Measurements from ENCODE around the gene HOXD11. TPM values are rescaled to one million over a fixed set of nuclear protein-coding genes. Genes with fewer than 3 reads are reported as not detected.

The HOXD11 gene
- total RNA-seq, 2 experiments from 2014 or later, result not detected

DNA sequence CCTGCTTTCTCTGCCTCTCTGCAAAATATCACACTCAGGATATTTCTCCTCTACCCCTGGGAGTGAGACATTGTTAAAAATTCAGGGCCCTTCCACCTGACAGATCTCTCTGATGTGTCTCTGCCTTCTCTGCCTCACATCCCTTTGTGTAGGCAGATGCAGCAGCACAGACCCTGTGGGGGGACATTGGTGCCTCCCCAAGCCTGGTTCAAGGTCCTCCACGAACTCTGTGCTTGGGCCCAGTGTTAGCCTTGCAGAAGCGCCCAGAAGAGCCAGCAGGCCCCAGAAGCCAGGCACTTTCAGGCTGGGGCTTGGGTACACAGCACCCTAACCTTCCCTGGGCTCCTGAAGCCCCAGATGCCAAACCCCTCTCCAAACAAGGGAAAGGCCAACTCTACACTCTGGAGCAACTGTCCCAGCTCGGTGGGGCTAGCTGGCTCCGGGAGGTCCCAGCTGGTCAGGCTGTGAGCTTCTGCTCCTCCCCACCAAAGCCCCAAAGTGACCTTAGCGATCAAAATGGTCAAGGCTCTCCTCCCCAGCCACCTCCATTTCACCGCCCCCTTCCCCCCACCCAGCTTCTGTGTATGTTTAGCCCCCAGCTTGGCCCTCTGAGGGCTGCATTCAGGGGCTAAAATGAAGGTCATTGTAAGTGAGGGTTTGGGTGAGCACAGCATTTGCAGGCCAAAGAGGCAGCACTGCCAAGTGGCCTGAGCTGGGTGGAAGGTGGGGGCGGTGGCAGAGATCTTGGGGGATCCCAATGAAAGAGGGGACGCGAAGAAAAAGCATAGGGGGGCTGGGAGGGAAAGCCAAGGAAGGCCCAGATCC, 18.1 kb downstream of the HOXD11 start:
- ChIA-PET POLR2A (interaction anchor here (0.6 kb wide), 1 partner anchor 31 kb away, joined by 4 read pairs; no protein-coding TSS in a partner anchor), CTCF (ENCODE audit: unreplicated experiment) (no interaction called here)
- H3K4me3 ChIP-seq (ENCODE audit: low read depth, low read length, poor library complexity, severe bottlenecking), result no peak overlapping the region
- no peaks in the 10 kb centered on the region for H3K36me3 ChIP-seq (ENCODE audit: insufficient read depth, low read length)
- H3K4me1 ChIP-seq (ENCODE audit: insufficient read depth, low read length, poor library complexity, severe bottlenecking), result no peaks in the 10 kb centered on the region
- no peak overlapping the region for H3K27ac ChIP-seq (ENCODE audit: low read depth, low read length, poor library complexity, severe bottlenecking)
- DNase-seq (ENCODE audit: low spot score), result no peak
- BruUV-seq (replicated peaks), result no TSS peak
- no peaks in the 10 kb centered on the region for H3K79me2 ChIP-seq (ENCODE audit: insufficient read depth, low read depth, low read length)
- no peak for TF ChIP-seq EZH2phosphoT487 (IDR thresholded peaks at IDR 0.05; ENCODE audit: borderline replicate concordance, low read depth, low read length)
- TF ChIP-seq, protein P1, sequence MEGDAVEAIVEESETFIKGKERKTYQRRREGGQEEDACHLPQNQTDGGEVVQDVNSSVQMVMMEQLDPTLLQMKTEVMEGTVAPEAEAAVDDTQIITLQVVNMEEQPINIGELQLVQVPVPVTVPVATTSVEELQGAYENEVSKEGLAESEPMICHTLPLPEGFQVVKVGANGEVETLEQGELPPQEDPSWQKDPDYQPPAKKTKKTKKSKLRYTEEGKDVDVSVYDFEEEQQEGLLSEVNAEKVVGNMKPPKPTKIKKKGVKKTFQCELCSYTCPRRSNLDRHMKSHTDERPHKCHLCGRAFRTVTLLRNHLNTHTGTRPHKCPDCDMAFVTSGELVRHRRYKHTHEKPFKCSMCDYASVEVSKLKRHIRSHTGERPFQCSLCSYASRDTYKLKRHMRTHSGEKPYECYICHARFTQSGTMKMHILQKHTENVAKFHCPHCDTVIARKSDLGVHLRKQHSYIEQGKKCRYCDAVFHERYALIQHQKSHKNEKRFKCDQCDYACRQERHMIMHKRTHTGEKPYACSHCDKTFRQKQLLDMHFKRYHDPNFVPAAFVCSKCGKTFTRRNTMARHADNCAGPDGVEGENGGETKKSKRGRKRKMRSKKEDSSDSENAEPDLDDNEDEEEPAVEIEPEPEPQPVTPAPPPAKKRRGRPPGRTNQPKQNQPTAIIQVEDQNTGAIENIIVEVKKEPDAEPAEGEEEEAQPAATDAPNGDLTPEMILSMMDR (conservative IDR thresholded peaks at IDR 0.05; ENCODE audit: low read length), result no peak
- no peak overlapping the region for H2AFZ ChIP-seq (ENCODE audit: low read length)
- H4K20me1 ChIP-seq (ENCODE audit: insufficient read depth, low read length), result no peaks in the 10 kb centered on the region
- intact Hi-C loops (cut with micrococcal nuclease; ENCODE audit: unreplicated experiment), result loop anchor here (5.0 kb wide), 1 partner anchor 427 kb away; no protein-coding TSS in a partner anchor
- no peaks in the 10 kb centered on the region for H3K9me3 ChIP-seq (ENCODE audit: low read length)
- no peak overlapping the region for H3K4me2 ChIP-seq (ENCODE audit: low read length)
- no peaks in the 10 kb centered on the region for H3K9me2 ChIP-seq (ENCODE audit: insufficient read depth, low read length)

DNA sequence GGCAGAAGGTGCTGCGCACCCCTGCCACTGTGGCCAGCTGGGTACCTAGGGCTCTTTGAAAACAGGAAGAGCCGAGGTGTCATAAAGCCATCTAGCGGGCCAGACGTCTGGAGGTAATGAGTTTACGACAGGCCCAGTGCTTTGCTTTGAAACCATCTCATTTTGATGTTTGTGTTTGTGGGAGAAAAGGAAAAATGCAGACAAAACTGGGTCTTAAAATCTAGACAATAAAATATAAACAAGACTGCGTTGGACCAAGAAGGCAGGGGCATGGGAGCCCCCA, 18.6 kb downstream of the HOXD11 start:
- BruUV-seq (replicated peaks), result no TSS peak
- Histone ChIP-seq H3K27ac (ENCODE audit: low read depth, low read length, poor library complexity, severe bottlenecking) (no peak overlapping the region), H3K36me3 (ENCODE audit: insufficient read depth, low read length) (no peaks in the 10 kb centered on the region), H3K79me2 (ENCODE audit: insufficient read depth, low read depth, low read length) (no peaks in the 10 kb centered on the region), H3K4me3 (ENCODE audit: low read depth, low read length, poor library complexity, severe bottlenecking) (no peak overlapping the region), H3K4me1 (ENCODE audit: insufficient read depth, low read length, poor library complexity, severe bottlenecking) (no peaks in the 10 kb centered on the region), H2AFZ (ENCODE audit: low read length) (no peak overlapping the region), H4K20me1 (ENCODE audit: insufficient read depth, low read length) (no peaks in the 10 kb centered on the region), H3K9me3 (ENCODE audit: low read length) (no peaks in the 10 kb centered on the region), H3K4me2 (ENCODE audit: low read length) (no peak overlapping the region), H3K9me2 (ENCODE audit: insufficient read depth, low read length) (no peaks in the 10 kb centered on the region)
- POLR2A ChIA-PET, result interaction anchor here (0.6 kb wide), 1 partner anchor 32 kb away, joined by 4 read pairs; no protein-coding TSS in a partner anchor
- peak; percentile 8 for DNase-seq (ENCODE audit: low spot score)
- intact Hi-C loops (cut with micrococcal nuclease; ENCODE audit: unreplicated experiment), result loop anchor here (2.0 to 5.0 kb wide), 3 partner anchors 329 to 1021 kb away; no protein-coding TSS in a partner anchor
- TF ChIP-seq EZH2phosphoT487 (IDR thresholded peaks at IDR 0.05; ENCODE audit: borderline replicate concordance, low read depth, low read length), result no peak
- TF ChIP-seq, protein P1 (conservative IDR thresholded peaks at IDR 0.05; ENCODE audit: low read length), result no peak
- CTCF ChIA-PET (ENCODE audit: unreplicated experiment), result no interaction called here
